Right lobe of liver (tissue), 6 donors: ENCODE data around the gene ARSG. TPM values are rescaled to one million over a fixed set of nuclear protein-coding genes. Genes with fewer than 3 reads are reported as not detected.
"Not testable (repeated sequence)": the region's sequence is repeated elsewhere in the genome, so short reads cannot be mapped to it uniquely, and the experiment has no call there.

ENCODE experiments used
- ATAC-seq, 4 donors: fragments of 200-7000 bp; cut with Tn5 transposase; one replicate each; pipeline ENCODE4 v1.9.1; 2020; ENCODE audit warnings: mild to moderate bottlenecking in 4 of 4, moderate library complexity in 4 of 4
- DNase-seq, 3 donors: peaks; one replicate each; pipeline ENCODE4 v3.0.0-alpha.2; 2020
- H3K27ac ChIP-seq, 3 donors: fragments of 200-600 bp; one replicate each; pipeline ENCODE4 v1.8.0; 2022
- H3K27me3 ChIP-seq, 2 donors: fragments of 200-600 bp; one replicate each; pipeline ENCODE4 v1.8.0; 2022
- H3K36me3 ChIP-seq, 4 donors: fragments of 200-600 bp; sonication (generic) in 1 of 4; one replicate each; pipeline versions ENCODE4 v1.5.1 to v1.8.0; 2017 to 2022; ENCODE audit warnings: control low read depth in 1 of 4
- H3K4me1 ChIP-seq, 4 donors: fragments of 200-600 bp; sonication (generic) in 1 of 4; one replicate each; pipeline versions ENCODE4 v1.5.1 to v1.8.0; 2017 to 2022; ENCODE audit warnings: control low read depth in 1 of 4
- H3K4me3 ChIP-seq, 3 donors: fragments of 200-600 bp; one replicate each; pipeline ENCODE4 v1.8.0; 2022
- H3K9me3 ChIP-seq, 4 donors: fragments of 200-600 bp; sonication (generic) in 1 of 4; one replicate each; pipeline versions ENCODE4 v1.5.1 to v1.8.0; 2017 to 2022; ENCODE audit warnings: control low read depth in 1 of 4
- CTCF ChIP-seq, 4 donors: fragments of 200-600 bp in 3 of 4; fragments of 450-650 bp in 1 of 4; IDR thresholded peaks; one replicate each; pipeline versions ENCODE4 v1.5.1 to v1.8.0; 2016 to 2022; ENCODE audit warnings: antibody characterized with exemption in 4 of 4, mild to moderate bottlenecking in 2 of 4
- POLR2A ChIP-seq: fragments of 450-650 bp; IDR thresholded peaks from one replicate; pipeline ENCODE4 v1.6.1; 2017; ENCODE audit warnings: antibody characterized with exemption, mild to moderate bottlenecking
- WGBS: methylation state at CpG from one replicate; pipeline ENCODE4 v1.1.6; 2018; ENCODE audit warnings: low coverage, low lambda C conversion rate; ENCODE audit not compliant: insufficient coverage; ENCODE audit errors: missing lambda C conversion rate; 5-methylcytosine and 5-hydroxymethylcytosine counted together
- intact Hi-C, 2 donors: fragments of 100-400 bp; cut with DNase I; formaldehyde crosslinking; loops; one replicate each; pipeline versions ENCODE4 v1.11.2 to v1.14.1; 2022
- total RNA-seq, 6 experiments: library from RNA; depleted of rRNA in 2 of 6; stranded (reverse); fragments of >200 nt in 2 of 6; fragmentation: NEBNext Ultra II Directional in 3 of 6; extraction: Animal tissue kit (Norgen Biotek cat#: 25700) in 3 of 6; gene quantifications; one replicate each; pipeline versions ENCODE4 v1.1.0 to v1.2.4, GENCODE V29; 2016 to 2023
- donor health status: DM: no; HTN: yes; CAD: no.
- donor health status: DM: no; HTN: no; CAD: no.
- donor health status: DM: no; HTN: no; CAD: no.
- donor health status: DM: no; HTN: yes; CAD: no.
- donor health status: DM: no; HTN: yes; CAD: no.

Gene ARSG
- total RNA-seq, 6 experiments from 2014 or later, result 1.2 to 3.3 (median 2.5) TPM

GRCh38 chr17:68326681-68327080 lies 35.4 kb downstream of the ARSG start:
- H3K4me3 ChIP-seq, result no peak overlapping the region
- 76% methylated on average over 5 of the region's 5 CpGs for WGBS
- H3K27ac ChIP-seq, result no peak overlapping the region
- TF ChIP-seq CTCF (IDR thresholded peaks at IDR 0.05) (no peak), POLR2A (no peak)
- intact Hi-C loops, result no loop called here
- H3K4me1 ChIP-seq, result no peaks in the 10 kb centered on the region
- H3K9me3 ChIP-seq, result no peaks in the 10 kb centered on the region
- no peaks in the 10 kb centered on the region for H3K36me3 ChIP-seq
- DNase-seq (no peak), ATAC-seq (no peak)
- no peaks in the 10 kb centered on the region for H3K27me3 ChIP-seq

DNA sequence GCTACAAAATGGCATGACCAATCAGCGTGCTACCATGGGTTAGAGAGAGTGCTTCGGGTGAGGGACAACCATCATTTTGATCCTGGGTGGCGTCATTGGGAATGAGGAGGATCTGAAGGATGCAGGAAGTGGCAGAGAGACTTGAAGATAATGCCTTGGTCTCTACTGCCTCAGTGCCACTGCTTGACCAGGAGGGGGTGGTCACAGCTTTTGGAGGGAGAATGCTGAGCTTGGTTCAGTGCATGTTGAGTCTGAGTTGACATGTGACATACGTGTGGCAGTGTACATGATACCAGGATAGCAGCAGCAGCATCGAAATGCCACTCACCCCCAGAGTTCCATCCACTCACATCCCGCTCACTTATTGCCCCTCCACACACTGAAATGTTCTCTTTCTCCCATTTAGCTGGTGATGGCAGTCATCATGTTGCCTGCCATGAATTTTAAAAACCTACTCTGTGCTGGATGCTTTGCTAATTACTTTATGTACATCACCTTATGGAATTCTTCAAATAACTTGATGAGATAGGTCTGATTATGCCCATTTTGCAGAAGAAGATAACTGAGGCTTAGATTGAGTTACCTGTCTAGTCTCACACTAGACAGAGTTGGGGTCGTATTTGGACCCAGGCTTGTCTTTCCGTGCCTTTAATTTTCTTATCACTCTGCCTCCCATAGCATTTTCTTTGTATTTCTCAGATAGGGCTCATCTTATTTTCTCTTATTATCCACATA lies 36.7 kb downstream of the ARSG start:
- Histone ChIP-seq H3K27ac (no peak overlapping the region), H3K4me3 (no peak overlapping the region), H3K36me3 (no peaks in the 10 kb centered on the region), H3K4me1 (no peaks in the 10 kb centered on the region), H3K9me3 (no peaks in the 10 kb centered on the region), H3K27me3 (no peaks in the 10 kb centered on the region)
- DNase-seq (no peak), ATAC-seq (no peak)
- intact Hi-C loops, result no loop called here
- TF ChIP-seq POLR2A, result no peak
- TF ChIP-seq CTCF (IDR thresholded peaks at IDR 0.05), result no peak
- 85% methylated on average over 4 of the region's 8 CpGs for WGBS

DNA sequence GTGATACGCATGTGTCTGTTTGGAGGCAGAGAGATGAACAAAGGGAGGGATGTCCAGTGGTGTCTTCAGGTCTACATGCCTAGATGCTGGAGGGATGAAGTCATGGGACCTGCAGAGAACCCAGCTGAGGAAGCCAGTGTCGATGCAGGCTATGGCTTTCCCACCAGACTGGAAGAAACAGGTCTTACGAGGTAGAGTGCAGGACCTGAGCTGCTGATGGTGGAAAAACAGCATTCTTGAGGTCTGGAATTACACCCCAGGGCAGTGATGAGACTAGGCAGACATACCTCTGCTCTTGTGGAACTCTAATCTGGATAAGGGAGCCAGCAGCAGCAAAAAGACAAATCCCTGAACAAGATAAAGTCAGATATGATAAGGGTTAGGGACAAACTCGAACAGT lies 37.4 kb downstream of the ARSG start:
- 27% methylated on average over 2 of the region's 4 CpGs for WGBS
- Histone ChIP-seq H3K27ac (no peak overlapping the region), H3K4me3 (no peak overlapping the region), H3K27me3 (no peaks in the 10 kb centered on the region), H3K9me3 (no peaks in the 10 kb centered on the region), H3K36me3 (no peaks in the 10 kb centered on the region), H3K4me1 (no peaks in the 10 kb centered on the region)
- TF ChIP-seq POLR2A, result no peak
- TF ChIP-seq CTCF (IDR thresholded peaks at IDR 0.05), result no peak
- DNase-seq (no peak), ATAC-seq (no peak)
- intact Hi-C loops, result no loop called here

DNA sequence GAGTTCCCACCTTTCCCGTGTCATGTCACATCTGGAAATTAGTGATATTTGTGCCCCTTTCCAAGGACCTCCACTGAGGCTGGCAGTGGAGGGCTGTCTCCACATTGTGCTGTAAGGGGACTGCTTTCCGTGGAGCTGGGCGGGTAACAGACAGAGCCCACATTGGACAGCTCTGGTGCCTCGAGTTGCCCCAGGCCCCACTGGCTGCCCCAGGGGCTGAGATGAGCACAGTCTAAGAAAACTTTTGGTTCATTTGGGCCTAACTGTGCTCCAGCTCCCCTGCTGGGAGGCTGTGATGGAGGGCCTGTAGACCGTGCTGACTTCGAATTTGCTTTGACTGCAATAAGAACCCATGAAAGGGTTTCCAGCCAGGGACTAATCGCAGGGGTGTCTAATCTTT lies 38.0 kb downstream of the ARSG start:
- Histone ChIP-seq H3K9me3 (no peaks in the 10 kb centered on the region), H3K4me1 (no peaks in the 10 kb centered on the region), H3K27me3 (no peaks in the 10 kb centered on the region), H3K4me3 (no peak overlapping the region), H3K27ac (no peak overlapping the region), H3K36me3 (no peaks in the 10 kb centered on the region)
- 100% methylated on average over 5 of the region's 7 CpGs for WGBS
- no peak for TF ChIP-seq POLR2A
- no peak for TF ChIP-seq CTCF (IDR thresholded peaks at IDR 0.05)
- no peak for ATAC-seq
- DNase-seq, result no peak
- intact Hi-C loops, result no loop called here

DNA sequence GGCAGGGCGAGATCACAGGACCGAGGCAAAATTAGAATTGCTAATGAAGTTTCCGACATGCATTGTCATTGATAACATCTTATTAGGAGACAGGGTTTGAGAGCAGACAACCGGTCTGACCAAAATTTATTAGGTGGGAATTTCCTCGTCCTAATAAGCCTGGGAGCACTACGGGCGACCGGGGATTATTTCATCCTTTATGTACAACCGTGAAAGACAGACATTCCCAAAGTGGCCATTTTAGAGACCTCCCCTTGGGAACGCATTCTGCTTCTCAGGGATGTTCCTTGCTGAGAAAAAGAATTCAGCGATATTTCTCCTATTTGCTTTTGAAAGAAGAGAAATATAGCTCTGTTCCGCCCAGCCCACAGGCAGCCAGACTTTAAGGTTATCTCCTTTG lies 40.6 kb downstream of the ARSG start:
- DNase-seq, H3K4me1 ChIP-seq, H3K4me3 ChIP-seq, intact Hi-C loops, H3K27ac ChIP-seq, ATAC-seq, H3K27me3 ChIP-seq, H3K36me3 ChIP-seq, H3K9me3 ChIP-seq: not testable (repeated sequence)
- 94% methylated on average over 12 of the region's 12 CpGs for WGBS
